ENCODE measurements around the gene SHISAL2A. TPM values are rescaled to one million over a fixed set of nuclear protein-coding genes. Genes with fewer than 3 reads are reported as not detected.

Gene SHISAL2A
- polyA plus RNA-seq, 3 donors, result 0.03 to 0.28 TPM; not detected in 1

- no peaks in the 10 kb centered on the region for H3K27me3 ChIP-seq (ENCODE audit: control insufficient read depth in 2 of 2, insufficient read depth in 2 of 2, low read length in 2 of 2)
- no peaks in the 10 kb centered on the region for H3K36me3 Mint-ChIP-seq
- H3K9me3 ChIP-seq (replicated peaks in 1 of 2; ENCODE audit: control insufficient read depth in 1 of 2, insufficient read depth in 1 of 2, low read length in 2 of 2), result no peaks in the 10 kb centered on the region
- peaks cover 45% of the 10 kb centered on the region for H3K4me1 Mint-ChIP-seq
- H3K27me3 Mint-ChIP-seq (ENCODE audit: low read depth in 3 of 3), result peaks cover 0 to 7% (median 1%) of the 10 kb centered on the region in 3 donors
- H3K27ac ChIP-seq (ENCODE audit: low read depth in 1 of 2, low read length in 2 of 2), result peak overlapping the region; percentile 87 to 97
- peak overlapping the region; percentile 3 to 69 (median 45) for H3K4me3 ChIP-seq (replicated peaks in 1 of 3; ENCODE audit: low read depth in 2 of 3, low read length in 3 of 3)
- no peaks in the 10 kb centered on the region for H3K36me3 ChIP-seq (replicated peaks in 1 of 2; ENCODE audit: control insufficient read depth in 1 of 2, insufficient read depth in 2 of 2, low read length in 2 of 2)
- WGBS (ENCODE audit: insufficient coverage), result under 1% methylated on average over 30 of the region's 35 CpGs
- peak overlapping the region; percentile 89 for H2AFZ ChIP-seq (ENCODE audit: insufficient read depth, low read depth, low read length, poor library complexity, severe bottlenecking)
- no peaks in the 10 kb centered on the region for H4K20me1 ChIP-seq (ENCODE audit: insufficient read depth, low read length)
- peak; percentile 94 to 96 (median 95) for DNase-seq
- H3K9ac ChIP-seq (ENCODE audit: insufficient read depth, low read length, poor library complexity, severe bottlenecking), result peak overlapping the region; percentile 71
- H3K4me1 ChIP-seq (ENCODE audit: control insufficient read depth in 1 of 2, insufficient read depth in 2 of 2, low read length in 2 of 2), result peaks cover 44 to 52% of the 10 kb centered on the region in 2 donors
- peak overlapping the region; percentile 97 to 99 (median 99) for H3K27ac Mint-ChIP-seq
- peak overlapping the region; percentile 87 to 93 for H3K4me3 Mint-ChIP-seq
- intact Hi-C loops (cut with micrococcal nuclease), result loop anchor here in 1 of 2 donors (5.0 kb wide), 1 partner anchor 301 kb away; the partner anchor contains the start of genes ORC1 and PRPF38A
- H3K4me2 ChIP-seq (replicated peaks; ENCODE audit: extremely low read depth, low read length, poor library complexity, severe bottlenecking), result peak overlapping the region; percentile 67
- H3K79me2 ChIP-seq (ENCODE audit: insufficient read depth, low read length), result no peaks in the 10 kb centered on the region
- TF ChIP-seq CTCF (IDR thresholded peaks at IDR 0.05), result no peak
- H3K9me3 Mint-ChIP-seq, result peaks cover 0 to 3% (median 0%) of the 10 kb centered on the region in 7 donors
Measured at GRCh38 chr1:52702886-52703787, 70.2 kb downstream of the SHISAL2A start.

GRCh38 chr1:52706136-52706670 lies 73.2 kb downstream of the SHISAL2A start:
- Histone ChIP-seq H3K4me3 (replicated peaks in 1 of 3; ENCODE audit: low read depth in 2 of 3, low read length in 3 of 3) (no peak overlapping the region), H3K36me3 (replicated peaks in 1 of 2; ENCODE audit: control insufficient read depth in 1 of 2, insufficient read depth in 2 of 2, low read length in 2 of 2) (no peaks in the 10 kb centered on the region), H3K4me1 (ENCODE audit: control insufficient read depth in 1 of 2, insufficient read depth in 2 of 2, low read length in 2 of 2) (peaks cover 42 to 49% of the 10 kb centered on the region in 2 donors), H4K20me1 (ENCODE audit: insufficient read depth, low read length) (no peaks in the 10 kb centered on the region), H3K27ac (ENCODE audit: low read depth in 1 of 2, low read length in 2 of 2) (no peak overlapping the region), H2AFZ (ENCODE audit: insufficient read depth, low read depth, low read length, poor library complexity, severe bottlenecking) (no peak overlapping the region), H3K4me2 (replicated peaks; ENCODE audit: extremely low read depth, low read length, poor library complexity, severe bottlenecking) (no peak overlapping the region), H3K27me3 (ENCODE audit: control insufficient read depth in 2 of 2, insufficient read depth in 2 of 2, low read length in 2 of 2) (no peaks in the 10 kb centered on the region), H3K9me3 (replicated peaks in 1 of 2; ENCODE audit: control insufficient read depth in 1 of 2, insufficient read depth in 1 of 2, low read length in 2 of 2) (no peaks in the 10 kb centered on the region), H3K9ac (ENCODE audit: insufficient read depth, low read length, poor library complexity, severe bottlenecking) (no peak overlapping the region), H3K79me2 (ENCODE audit: insufficient read depth, low read length) (no peaks in the 10 kb centered on the region)
- H3K36me3 Mint-ChIP-seq, result no peaks in the 10 kb centered on the region
- H3K27me3 Mint-ChIP-seq (ENCODE audit: low read depth in 3 of 3), result peaks cover 2 to 7% (median 3%) of the 10 kb centered on the region in 3 donors
- DNase-seq, result no peak
- H3K9me3 Mint-ChIP-seq, result peaks cover 0 to 3% (median 0%) of the 10 kb centered on the region in 7 donors
- intact Hi-C loops (cut with micrococcal nuclease), result no loop called here
- WGBS (ENCODE audit: insufficient coverage), result 64% methylated on average over 3 of the region's 6 CpGs
- peaks cover 39% of the 10 kb centered on the region for H3K4me1 Mint-ChIP-seq
- TF ChIP-seq CTCF (IDR thresholded peaks at IDR 0.05), result no peak
- H3K4me3 Mint-ChIP-seq, result peak overlapping the region in 1 of 2 donors; percentile 13
- peak overlapping the region in 1 of 7 donors; percentile 83 for H3K27ac Mint-ChIP-seq

Other genes with a start within 250 kb of the SHISAL2A start
- under 1 TPM in 2 of 3 donors, not detected in 1; 0.12 to 0.27 TPM for gene ORC1, start 228.7 kb upstream of the SHISAL2A start, polyA plus RNA-seq
- gene PRPF38A, start 228.6 kb upstream of the SHISAL2A start, polyA plus RNA-seq, result 10 to 100 TPM; 19.7 to 30.9 (median 25.2) TPM
- 10 to 100 TPM in 1 of 3 donors, 1 to 10 TPM in 2; 4.3 to 24.2 (median 7.6) TPM for gene TUT4, start 80.1 kb upstream of the SHISAL2A start, polyA plus RNA-seq
- gene GPX7, start 30.8 kb upstream of the SHISAL2A start, polyA plus RNA-seq, result 1 to 10 TPM; 1.7 to 3.3 (median 2.9) TPM
- gene COA7, start 65.2 kb downstream of the SHISAL2A start, polyA plus RNA-seq, result 1 to 10 TPM; 4.8 to 8.5 (median 6.2) TPM
- 10 to 100 TPM in 2 of 3 donors, 1 to 10 TPM in 1; 7.3 to 17.5 (median 15.8) TPM for gene ZYG11B, start 93.3 kb downstream of the SHISAL2A start, polyA plus RNA-seq
- not detected for gene ZYG11A, start 209.6 kb downstream of the SHISAL2A start, polyA plus RNA-seq

Measured in CD14-positive monocyte (primary cell).